Measurements from ENCODE around the gene LRRC32.

The LRRC32 gene

GRCh38 chr11:76663912-76664440 is 6.6 kb downstream of the LRRC32 start:
- DNase-seq (ENCODE audit: low read depth in 2 of 2): no peak

DNA sequence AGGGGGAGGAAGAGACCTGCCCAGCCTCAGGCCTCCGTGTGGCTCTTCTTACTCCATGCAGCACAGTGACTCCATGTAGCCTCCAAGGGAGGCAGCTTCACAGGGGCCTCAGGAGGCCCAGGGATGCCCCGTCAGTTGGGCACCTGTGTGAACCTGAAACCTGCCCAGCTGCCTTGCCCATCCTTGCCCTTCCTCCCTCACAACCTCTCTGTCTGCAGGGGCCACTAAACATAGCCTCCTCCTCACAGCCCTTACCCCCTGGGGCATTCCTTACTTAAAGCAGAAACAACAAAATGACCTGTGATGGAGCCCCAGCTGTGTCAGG is 7.1 kb downstream of the LRRC32 start:
- DNase-seq (ENCODE audit: low read depth in 2 of 2): no peak

DNA sequence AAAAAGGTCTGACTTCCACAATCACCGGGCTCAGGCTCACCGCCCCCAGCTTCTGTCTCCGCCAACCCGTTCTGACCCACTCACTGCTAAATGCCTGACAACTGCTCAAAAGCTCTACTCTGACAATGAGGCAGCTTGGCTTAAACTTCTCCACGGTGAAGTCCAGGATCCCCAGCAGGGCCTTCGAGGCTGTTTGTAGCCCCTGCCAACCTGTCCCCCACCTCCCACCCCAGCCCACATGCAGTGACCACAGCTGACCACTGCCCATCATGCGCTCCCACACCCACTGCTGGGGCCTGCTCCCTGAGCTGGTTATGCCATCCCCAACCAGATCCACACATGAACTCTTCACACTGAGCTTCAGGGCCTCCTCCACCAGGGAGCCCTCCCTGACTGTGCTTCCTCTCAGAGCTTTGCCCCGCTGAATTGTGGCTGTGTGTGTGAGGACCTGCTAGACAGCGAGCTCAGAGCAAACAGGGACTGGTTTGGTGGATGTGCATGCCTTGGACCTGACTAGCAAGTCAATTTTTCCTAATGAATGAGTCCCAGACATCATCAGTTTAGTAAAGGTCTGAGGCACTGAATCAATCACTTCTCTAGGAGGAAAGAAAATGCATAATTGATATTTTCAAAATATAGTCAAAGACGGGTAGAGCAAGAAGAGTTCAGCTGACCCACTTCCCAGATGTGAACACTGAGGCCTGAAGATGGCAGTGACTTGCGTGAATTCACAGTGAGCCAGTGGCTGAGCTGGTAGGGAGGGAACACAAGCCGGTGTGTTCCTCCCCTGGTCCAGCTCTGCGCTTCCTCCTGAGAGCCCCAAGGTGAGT is 7.7 kb downstream of the LRRC32 start:
- DNase-seq (ENCODE audit: low read depth in 2 of 2): no peak

- DNase-seq (ENCODE audit: low read depth in 2 of 2): no peak
These were observed 8.6 kb downstream of the LRRC32 start for GRCh38 chr11:76661834-76662434.

DNA sequence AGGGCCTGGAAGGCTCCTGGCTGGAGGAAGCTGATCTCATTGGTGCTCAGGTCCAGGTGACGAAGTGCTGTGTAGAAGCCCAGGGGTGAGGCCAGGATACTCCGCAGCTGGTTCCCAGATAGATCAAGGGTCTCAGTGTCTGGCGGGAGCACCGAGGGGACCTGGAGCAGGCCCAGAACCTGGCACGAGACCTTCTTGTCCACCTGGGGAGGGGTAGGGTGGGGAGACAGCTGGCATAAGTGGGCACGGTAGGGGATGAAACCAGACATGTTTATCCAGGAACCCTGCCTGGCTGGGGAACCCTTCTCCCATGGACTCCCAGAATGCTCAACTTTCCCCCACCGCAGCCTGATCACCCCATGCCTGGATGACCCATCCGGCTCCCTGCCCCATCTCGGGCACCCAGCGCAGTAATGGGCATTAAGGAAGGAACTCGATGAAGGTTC is 9.2 kb downstream of the LRRC32 start:
- no peak for DNase-seq (ENCODE audit: low read depth in 2 of 2)

DNA sequence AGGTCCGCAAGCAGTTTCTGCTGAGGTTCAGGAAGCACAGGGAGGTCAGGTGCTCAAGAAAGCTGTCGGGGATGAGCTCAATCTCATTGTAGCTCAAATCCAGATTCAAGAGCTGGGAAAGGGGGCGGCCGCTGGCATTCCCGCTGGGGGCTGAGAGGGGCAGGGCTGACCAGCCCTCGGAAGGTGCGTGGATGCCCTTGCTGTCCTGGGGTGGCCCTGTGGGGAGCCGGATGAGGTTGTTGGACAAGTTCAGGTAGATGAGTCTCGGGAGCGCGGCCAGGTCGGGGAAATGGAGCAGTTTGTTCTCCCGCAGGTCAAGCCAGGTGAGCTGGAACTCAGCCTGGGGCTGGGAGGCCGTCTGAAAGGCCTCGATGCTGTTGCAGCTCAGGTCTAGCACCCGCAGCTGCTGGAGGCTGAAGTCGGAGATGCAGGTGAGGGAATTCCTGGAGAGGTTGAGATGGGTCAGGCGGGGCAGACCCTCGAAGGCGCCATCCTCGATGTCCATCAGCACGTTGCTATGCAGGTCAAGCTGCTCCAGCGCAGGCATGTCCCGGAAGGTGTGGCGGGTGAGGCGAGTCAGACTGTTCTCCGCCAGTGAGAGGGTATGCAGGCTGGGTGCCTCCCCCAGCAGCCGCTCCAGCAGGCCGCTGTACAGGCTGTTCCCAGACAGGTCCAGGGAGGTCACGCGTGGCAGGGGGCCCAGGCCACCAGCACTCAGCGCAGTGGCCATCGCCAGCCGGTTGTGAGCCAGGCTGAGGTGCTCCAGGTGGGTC is 9.8 kb downstream of the LRRC32 start:
- DNase-seq (ENCODE audit: low read depth in 2 of 2): no peak

DNA sequence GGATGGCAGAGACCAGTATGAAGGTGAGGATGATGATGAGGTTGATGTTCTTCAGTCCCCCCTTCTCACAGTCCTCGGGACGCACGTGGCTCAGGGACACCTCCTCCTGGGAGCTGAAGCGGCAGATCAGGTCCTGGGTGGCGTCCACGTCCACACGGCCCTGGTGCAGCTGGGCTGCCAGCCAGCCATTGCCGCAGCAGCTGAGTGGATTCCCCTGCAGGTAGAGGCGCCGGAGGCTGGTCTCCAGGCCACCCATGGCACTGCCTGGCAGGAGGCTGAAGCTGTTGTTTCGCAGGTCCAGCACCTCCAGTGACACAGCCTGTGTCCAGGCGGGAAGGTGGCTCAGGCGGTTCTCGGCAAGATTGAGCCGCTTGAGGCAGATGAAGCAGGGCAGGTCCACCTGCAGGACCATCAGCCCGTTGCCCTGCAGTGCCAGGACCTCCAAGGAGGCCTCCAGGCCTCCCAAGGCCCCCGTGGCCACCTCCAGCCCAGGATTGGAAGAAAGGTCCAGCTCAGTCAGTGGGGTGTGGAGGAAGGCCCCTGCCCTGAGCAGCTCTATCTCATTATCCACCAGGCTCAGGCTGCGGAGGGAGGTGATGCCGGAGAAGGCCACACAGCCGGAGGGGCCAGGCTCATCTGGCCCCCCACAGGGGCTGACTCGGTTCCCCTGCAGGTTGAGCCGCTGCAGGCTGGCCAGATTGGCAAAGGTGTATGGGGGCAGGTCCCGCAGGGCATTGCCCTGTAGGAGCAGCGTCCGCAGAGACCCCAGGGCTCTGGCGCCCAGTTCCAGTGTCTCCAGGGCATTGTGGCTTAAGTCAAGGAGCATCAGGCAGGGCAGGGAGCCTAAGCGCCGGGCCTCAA is 10.6 kb downstream of the LRRC32 start:
- no peak for DNase-seq (ENCODE audit: low read depth in 2 of 2)

- no peak for DNase-seq (ENCODE audit: low read depth in 2 of 2)
These were observed 11.6 kb downstream of the LRRC32 start for GRCh38 chr11:76658651-76659650.

- DNase-seq (ENCODE audit: low read depth in 2 of 2): no peak
These were observed 12.3 kb downstream of the LRRC32 start for GRCh38 chr11:76658231-76658630.

DNA sequence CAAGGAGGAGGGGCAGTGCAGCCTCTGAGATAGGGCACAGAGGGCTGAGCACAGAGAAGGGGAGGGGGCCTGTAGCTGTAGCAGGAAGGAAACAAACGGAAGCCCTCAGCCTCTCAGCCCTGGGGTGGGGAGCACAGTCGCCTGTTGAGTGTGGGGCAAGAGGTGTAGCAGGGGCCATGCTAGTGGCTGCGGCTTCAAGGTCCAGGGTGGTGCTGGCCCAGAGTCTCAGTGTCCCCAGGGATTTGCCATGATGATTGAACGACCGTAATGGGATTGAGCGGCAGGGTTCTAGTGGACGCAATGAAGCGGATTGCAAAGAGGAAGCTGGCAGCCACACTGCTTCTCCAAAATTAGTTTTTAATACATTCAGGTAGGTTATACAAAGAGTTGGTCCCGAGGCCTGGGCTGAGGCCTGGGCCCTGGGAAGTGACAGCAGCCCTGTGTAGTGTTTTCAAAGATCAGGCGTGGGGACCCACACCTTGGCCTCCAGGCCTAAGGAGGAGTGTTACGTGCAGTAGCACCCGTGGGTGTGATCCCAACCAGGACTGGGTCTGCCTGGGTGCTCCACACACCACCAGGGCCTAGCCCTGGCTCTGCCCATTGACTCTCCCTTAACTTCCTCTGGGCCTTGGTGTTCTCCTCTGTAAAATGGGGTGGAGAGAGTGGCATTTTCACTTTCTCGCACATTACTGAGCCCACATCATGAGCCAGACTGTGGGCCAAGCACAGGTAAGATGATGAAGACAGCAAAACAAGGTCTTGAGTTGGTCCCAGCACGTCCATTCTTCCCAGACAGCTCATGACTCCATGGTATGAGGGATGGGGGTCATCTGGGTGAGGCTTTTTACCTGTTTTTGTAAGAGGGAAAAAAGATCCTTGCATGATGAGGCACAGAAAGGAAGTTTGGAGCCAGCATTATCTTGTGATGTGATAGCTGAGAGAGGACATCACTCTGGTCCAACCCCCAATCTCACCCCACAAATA is 13.1 kb downstream of the LRRC32 start:
- no peak for DNase-seq (ENCODE audit: low read depth in 2 of 2)

DNA sequence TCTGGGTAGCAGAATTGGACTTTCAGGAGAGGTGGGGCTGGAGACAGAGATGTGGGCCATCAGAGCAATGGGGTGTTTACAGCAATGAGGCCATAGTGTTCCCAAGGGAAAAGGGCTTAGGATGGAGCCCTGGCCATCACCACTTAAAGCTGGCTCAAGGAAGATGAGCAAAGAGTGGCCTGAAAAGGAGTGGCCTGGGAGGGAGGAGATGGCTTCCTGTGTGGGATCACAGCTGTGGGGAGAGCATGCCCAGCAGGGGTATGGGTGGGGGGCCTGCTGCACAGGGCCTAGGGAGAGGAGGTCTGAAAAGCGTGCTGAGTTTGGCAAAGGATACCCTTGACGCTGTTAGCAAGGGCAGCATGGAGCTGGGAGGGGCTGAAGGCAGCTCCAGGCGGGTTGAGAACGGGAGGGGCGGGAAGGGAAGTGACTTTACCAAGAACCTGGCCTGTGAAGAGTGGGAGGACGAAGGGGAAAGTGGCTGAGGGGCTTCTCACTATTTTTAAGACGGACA is 13.9 kb downstream of the LRRC32 start:
- no peak for DNase-seq (ENCODE audit: low read depth in 2 of 2)

GRCh38 chr11:76656050-76656531 is 14.5 kb downstream of the LRRC32 start:
- no peak for DNase-seq (ENCODE audit: low read depth in 2 of 2)

DNA sequence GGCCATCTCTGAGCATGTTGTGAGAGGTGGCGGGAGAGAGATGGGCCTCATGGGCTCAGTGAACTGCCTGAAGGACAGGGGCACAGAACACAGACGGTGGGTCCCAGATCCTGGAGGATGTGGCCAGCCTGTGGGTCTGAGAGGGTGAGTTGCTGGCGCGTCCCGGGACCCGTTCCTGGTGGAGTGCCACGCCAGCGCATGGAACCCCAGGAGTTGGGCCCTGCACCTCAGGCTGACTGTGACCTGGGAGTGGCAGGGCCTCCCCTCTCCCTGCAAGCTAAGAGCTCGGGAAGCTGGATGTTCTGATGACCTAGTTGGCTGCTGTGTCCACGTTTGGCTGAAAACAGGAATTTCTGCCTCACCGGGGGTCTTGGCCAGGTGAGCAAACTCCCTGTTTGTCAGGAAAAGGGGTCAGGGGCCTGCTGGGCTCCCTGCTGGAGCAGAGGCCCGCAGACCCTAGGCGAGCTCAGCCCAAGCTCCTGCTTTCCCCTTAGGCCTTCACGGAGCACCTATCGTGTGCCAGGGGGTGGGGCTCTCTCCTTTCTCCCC is 15.0 kb downstream of the LRRC32 start:
- no peak for DNase-seq (ENCODE audit: low read depth in 2 of 2)

GRCh38 chr11:76654980-76655379 is 15.6 kb downstream of the LRRC32 start:
- no peak for DNase-seq (ENCODE audit: low read depth in 2 of 2)

DNA sequence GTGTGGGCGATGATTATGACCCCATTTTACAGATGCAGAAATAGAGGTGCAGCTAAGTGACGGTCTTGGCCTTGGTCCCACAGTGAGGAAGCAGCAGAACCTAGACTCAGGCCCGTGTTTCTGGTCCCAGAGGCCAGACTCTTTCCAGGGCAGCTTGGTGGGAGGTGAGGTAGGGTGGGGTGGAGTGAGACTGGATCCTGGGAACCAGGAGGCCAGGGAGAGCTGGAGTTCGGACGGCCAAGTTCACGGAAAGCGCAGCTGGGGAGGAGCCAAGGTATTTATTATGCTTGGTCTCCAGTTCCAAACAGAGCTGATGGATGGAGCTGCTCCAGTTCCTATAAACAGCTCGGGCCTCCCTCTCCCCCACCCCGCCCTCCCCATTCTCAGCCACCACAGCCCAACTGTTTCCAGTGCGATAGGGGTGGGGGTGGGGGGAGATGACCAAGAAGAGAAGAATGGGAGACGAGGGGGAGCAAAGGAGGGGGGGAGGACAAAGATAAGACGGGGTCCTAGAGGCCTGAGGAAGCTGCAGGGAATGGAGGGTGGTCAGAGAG is 16.2 kb downstream of the LRRC32 start:
- DNase-seq (ENCODE audit: low read depth in 2 of 2): no peak

DNA sequence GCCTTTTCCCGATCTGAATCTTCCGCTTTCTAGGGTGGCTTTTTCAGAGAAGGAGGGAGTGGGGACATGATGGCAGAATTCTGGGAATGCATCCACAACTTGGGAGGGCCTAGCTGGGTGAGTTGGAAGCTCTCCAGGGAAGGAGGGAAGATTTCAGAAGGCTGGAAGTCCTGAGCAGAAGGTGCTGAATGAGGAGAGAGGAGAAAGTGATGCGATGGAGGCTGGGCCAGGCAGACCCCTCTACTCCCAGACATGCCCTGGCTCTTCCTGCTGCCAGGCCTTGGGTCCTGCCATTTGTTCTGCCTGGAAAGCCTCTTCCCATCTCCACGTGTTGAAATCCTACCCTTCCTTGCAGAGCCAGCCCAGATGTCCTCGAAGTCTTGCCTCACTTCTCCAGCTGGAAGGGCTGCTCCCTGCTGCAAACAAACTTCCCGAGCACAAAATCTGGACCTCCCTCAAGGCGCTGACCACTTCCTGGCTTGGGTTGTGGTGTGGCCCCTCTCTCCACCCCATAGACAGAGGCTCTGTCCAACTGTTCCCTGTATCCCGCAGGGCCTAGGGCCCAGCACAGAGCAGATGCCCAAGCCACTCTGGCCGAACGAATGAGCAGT is 16.8 kb downstream of the LRRC32 start:
- no peak for DNase-seq (ENCODE audit: low read depth in 2 of 2)

DNA sequence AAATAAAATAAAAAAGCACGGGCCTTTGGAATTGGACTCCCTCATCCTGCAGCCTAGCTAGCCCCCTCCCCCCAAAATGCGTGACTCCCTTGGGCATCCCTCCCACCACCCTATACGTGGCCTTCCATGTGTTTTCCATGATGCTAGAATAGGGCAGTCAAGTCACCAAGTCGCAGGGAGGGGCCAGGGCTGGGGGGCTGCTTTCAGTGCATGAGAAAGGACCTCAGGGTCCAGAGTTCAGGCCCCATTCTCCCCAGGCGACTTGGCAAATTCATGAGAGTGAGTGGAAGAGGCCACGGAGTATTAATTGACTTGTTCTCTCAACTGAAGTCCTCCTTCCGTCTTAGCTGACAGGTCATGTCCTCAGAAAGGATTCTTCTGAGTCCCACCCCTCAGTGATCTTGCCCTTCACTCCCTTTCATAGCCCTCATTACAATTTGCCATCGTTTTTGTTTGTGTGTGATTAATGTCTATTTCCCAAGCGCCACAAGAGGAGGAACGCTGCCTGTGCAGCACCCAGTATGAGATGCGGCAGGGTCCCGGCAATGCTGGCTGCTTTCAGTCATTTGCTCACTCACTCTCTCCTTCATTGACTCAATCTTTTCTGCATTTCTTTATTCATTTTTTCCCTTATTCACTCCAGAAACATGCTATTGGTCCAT is 17.4 kb downstream of the LRRC32 start:
- no peak for DNase-seq (ENCODE audit: low read depth in 2 of 2)

Measured in activated CD4-positive, alpha-beta T cell treated with anti-CD3 and anti-CD28 coated beads for 24 hours (primary cell).